PC-9 (cell line): ENCODE data around the gene RPL41.

Source experiments
- EZH2 ChIP-seq: fragments of 200-600 bp; sonication (generic); IDR thresholded peaks from 2 replicates; pipeline ENCODE4 v1.8.0; 2017; ENCODE audit warnings: antibody characterized with exemption, low read depth
- TF ChIP-seq, protein P1 (sequence below): fragments of 200-600 bp; sonication (generic); conservative IDR thresholded peaks from 2 replicates; pipeline ENCODE4 v1.6.1; 2017; ENCODE audit warnings: mixed run types, antibody characterized with exemption, mild to moderate bottlenecking, moderate library complexity

DNA sequence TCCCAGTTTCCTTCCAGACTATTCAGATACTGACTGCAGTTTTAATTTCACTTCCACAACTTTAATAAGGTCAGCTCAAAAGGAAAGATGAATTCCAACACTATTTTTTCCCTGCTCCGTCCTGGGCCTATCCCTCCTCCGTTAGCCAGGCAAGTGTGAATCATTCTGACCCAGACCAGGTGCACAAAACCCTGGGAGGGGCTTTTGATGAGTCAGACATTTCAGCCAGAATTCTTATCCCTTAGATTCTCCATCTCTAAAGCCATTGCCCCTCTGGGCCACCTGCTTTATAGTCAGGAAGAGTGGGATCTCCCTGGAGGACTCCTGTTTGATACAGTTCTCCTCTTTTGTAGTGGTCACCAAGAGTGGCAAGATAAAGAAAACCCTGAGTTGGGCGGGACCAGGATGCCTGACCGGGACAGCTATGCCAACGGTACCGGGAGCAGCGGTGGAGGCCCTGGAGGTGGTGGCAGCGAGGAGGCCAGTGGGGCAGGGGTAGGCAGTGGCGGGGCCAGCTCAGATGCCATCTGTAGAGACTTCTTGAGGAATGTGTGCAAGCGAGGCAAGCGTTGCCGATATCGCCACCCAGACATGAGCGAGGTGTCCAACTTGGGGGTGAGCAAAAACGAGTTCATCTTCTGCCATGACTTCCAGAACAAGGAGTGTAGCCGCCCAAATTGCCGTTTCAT lies 3.9 kb downstream of the RPL41 start:
- TF ChIP-seq EZH2: no peak
- TF ChIP-seq, protein P1, sequence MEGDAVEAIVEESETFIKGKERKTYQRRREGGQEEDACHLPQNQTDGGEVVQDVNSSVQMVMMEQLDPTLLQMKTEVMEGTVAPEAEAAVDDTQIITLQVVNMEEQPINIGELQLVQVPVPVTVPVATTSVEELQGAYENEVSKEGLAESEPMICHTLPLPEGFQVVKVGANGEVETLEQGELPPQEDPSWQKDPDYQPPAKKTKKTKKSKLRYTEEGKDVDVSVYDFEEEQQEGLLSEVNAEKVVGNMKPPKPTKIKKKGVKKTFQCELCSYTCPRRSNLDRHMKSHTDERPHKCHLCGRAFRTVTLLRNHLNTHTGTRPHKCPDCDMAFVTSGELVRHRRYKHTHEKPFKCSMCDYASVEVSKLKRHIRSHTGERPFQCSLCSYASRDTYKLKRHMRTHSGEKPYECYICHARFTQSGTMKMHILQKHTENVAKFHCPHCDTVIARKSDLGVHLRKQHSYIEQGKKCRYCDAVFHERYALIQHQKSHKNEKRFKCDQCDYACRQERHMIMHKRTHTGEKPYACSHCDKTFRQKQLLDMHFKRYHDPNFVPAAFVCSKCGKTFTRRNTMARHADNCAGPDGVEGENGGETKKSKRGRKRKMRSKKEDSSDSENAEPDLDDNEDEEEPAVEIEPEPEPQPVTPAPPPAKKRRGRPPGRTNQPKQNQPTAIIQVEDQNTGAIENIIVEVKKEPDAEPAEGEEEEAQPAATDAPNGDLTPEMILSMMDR: no peak
